Muscle of back (tissue), 13 donors: ENCODE results near the gene DGKD. TPM values are rescaled to one million over a fixed set of nuclear protein-coding genes. Genes with fewer than 3 reads are reported as not detected.

ENCODE experiments used
- DNase-seq, 3 donors: peaks; one replicate each; pipeline versions ENCODE4 v3.0.0 to v3.0.0-alpha.2; 2013
- long read RNA-seq, 9 donors: transcript quantifications; one replicate each; lab custom pipeline, GENCODE V29; 2026
- polyA plus RNA-seq, 10 donors: library from polyadenylated mRNA; unstranded; fragments of 120-200 nt; gene quantifications; one replicate each; pipeline ENCODE4 v1.2.1, GENCODE V29; 2013; ENCODE audit not compliant: insufficient read length in 10 of 10

The DGKD gene, protein sequence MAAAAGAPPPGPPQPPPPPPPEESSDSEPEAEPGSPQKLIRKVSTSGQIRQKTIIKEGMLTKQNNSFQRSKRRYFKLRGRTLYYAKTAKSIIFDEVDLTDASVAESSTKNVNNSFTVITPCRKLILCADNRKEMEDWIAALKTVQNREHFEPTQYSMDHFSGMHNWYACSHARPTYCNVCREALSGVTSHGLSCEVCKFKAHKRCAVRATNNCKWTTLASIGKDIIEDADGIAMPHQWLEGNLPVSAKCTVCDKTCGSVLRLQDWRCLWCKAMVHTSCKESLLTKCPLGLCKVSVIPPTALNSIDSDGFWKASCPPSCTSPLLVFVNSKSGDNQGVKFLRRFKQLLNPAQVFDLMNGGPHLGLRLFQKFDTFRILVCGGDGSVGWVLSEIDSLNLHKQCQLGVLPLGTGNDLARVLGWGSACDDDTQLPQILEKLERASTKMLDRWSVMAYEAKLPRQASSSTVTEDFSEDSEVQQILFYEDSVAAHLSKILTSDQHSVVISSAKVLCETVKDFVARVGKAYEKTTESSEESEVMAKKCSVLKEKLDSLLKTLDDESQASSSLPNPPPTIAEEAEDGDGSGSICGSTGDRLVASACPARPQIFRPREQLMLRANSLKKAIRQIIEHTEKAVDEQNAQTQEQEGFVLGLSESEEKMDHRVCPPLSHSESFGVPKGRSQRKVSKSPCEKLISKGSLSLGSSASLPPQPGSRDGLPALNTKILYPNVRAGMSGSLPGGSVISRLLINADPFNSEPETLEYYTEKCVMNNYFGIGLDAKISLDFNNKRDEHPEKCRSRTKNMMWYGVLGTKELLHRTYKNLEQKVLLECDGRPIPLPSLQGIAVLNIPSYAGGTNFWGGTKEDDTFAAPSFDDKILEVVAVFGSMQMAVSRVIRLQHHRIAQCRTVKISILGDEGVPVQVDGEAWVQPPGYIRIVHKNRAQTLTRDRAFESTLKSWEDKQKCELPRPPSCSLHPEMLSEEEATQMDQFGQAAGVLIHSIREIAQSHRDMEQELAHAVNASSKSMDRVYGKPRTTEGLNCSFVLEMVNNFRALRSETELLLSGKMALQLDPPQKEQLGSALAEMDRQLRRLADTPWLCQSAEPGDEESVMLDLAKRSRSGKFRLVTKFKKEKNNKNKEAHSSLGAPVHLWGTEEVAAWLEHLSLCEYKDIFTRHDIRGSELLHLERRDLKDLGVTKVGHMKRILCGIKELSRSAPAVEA
- polyA plus RNA-seq: 10 to 100 TPM; 19.5 to 35.6 (median 22.8) TPM
- long read RNA-seq, donor 1, partial matches to known transcripts: 13 of 13 reads
- long read RNA-seq, donor 1, other reads (novel, unspliced or antisense): 0 of 13 reads
- long read RNA-seq, donor 2: 0 reads
- long read RNA-seq, donor 3: 0 reads
- long read RNA-seq, donor 4: 0 reads
- long read RNA-seq, donor 5, full-length matches to known transcripts: 3 of 12 reads
- long read RNA-seq, donor 5, partial matches to known transcripts: 9 of 12 reads
- long read RNA-seq, donor 5, other reads (novel, unspliced or antisense): 0 of 12 reads
- long read RNA-seq, donor 6, full-length matches to known transcripts: 1 of 7 reads
- long read RNA-seq, donor 6, partial matches to known transcripts: 6 of 7 reads
- long read RNA-seq, donor 6, other reads (novel, unspliced or antisense): 0 of 7 reads
- long read RNA-seq, donor 7: 0 reads
- long read RNA-seq, donor 8: 0 reads
- long read RNA-seq, donor 9: 0 reads

DNA sequence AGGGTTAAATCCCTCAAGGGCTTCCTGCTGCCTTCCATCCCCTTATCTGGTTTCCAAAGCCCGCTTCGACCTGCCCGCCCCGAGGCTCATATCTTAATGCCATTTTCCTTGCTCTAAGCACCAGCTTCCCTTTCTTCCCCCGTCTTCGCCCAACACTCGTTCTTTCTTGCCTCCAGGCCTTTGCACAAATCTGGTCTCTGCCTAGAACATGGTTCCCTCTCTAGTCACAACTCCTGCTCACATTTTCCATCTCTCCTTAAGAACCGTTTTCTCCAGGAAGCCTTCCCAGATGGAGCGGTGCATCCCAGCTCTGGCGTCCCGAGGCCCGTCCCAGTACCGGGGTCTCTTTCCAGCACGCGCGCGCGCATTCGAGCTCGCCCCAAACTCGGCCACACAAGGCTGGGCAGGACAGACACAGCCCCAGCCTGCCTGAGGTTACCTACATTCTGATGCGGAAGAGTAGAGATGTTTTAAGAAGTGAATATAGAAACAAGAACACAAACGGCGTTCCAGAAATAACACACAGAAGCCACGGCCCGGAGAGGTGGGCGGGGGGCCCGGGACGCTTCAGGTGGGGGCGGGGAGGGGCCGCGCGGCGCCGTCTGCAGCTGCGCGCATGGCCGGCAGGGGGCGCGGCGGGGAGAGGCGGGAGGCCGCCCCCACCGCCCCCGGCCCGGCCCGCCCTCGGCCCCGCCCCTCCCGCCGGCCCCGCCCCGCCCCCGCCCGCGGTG is at the start of gene DGKD:
DGKD (plus strand) TSS at position 726 of the 731 bp plus-strand sequence. CDS start 25 bp downstream, outside the sequence.
- peak; percentile 57 to 87 (median 74) for DNase-seq

DNA sequence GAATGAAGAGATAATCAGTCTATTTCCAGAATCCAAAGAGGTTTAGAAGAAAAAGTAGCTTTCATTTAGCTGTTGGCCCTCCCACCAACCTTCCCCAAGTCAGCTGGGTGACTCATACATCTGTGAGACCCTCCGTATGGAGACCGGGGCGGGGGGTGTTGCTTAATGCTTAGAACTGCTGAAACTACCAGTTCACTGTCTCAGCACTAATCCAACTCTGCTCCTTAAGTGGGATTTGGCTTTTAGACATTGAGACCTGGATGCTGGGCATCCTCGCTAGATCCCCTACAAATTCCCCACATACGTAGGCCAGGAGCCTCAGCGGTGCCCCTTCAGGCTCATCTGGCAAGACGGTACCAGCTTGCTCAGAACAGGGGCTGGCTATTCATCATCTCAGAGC is 46.7 kb upstream of the DGKD start, which contains the start of gene SAG:
SAG (plus strand) TSS at position 252 of the 400 bp plus-strand sequence. CDS start 1,374 bp downstream, outside the sequence.
- no peak for DNase-seq

DNA sequence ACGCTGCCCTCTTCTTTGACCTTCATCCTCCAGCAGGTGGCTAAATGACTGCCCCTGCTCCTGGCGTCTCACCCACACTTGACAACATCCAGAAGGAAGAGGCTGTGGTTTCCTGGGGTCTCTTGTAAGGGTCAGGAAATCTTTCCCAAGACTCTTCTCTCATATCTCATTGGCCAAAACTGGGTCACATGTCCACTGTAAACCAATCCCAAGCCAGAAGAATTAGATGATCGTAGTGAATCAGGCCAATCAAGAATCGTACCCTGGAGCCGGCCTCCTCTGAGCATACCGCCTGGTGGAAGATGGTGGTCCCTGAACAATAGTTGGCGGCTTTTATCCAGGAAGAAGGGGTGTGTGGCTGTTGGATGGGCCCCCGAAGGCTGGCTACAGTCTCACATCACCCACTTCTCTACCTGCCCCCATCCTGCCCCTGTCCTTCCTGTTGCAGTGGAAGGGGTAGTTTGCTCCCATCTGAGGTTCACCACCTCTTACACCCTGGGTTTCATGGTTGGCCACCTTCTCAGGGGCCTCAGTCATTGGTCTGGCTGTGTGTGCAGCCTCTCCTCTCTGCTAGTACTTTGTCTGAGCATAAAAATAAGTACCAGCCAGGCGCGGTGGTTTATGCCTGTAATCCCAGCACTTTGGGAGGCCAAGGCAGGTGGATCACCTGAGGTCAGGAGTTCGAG is 42.9 kb upstream of the DGKD start:
- no peak for DNase-seq

DNA sequence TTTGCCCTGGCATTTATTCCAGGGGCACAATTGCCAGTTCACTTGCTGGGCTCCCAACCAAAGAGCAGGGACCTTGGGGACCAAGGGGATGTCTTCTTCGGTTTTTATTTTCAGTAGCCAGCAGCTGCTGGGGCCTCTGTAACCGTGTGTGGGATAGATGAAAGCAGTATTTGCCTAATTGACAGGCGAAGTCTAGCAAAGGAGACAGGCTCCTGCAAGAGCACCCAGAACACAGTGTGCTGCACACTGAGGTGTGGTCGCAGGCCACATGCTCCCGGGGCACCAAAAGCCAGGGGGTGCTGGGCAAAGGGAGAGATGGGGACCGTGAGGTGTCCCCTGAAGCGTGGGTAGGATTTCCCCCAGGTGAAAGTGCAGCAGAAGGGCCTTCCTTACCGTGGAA is 41.4 kb upstream of the DGKD start:
- DNase-seq: no peak

DNA sequence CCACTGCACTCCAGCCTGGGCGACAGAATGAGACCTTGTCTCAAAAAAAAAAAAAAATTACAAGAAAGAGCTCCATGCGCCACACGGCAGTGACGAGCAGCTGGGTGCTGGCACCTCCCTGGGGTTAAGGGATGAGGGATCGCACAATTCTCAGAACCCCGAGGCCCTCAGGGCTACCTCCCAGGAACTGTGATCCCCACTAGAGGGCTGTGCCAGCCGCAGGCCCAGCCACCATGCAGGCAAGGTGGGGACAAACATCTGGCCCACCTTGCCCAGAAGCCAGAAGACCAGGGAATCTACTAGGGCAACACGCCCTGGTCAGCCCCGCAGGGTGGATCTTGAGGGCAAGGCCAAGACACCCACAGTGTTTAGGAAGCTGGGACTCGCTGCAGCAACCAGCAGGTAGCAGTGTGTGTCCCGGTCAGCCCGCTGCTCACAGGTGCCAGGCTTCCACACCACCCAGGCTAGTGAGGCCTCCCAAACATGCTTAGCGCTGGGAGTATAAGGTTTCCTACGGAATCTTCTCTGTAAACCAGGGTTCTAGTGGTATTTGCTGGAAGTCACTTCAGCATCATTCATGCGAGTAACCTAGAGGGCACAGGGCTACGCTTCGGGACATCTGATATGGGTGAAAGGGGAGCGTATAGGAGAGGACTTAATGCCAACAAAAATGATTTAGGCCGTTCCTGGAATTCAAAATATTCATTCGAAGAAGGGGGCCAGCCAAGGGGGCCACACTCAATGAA is 39.9 kb upstream of the DGKD start:
- DNase-seq: no peak

DNA sequence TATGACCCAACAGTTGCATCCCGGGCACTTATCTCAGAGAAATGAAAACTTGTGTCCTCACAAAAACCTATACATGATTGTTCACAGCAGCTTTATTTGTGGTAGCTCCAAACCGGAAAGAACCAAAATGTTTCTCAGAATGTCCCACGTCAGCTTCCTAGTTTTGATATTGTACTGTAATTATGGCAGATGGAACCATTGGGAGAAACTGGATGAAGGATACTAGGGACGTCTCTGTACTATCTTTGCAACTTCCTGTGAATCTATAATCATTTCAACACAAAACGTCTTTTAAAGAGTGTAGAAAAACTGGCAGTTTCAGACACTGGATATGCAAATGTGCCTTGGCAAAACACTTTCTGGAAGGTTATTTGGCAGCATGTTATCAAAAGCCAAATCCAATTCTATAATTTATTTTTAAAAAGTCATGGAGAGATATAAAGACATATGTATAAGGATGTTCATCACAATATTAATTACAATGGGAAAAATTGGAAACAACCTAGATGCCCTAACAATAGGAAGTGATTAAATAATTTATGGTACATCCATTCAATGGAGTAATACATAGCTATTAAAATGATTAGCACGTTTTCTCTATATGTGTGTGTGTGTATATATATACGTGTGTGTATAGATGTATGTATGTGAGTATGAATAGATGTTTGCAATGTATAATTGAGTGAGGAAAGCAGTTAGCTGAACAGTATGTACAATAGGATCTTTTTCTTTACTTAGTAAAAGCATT is 36.9 kb upstream of the DGKD start:
- no peak for DNase-seq

DNA sequence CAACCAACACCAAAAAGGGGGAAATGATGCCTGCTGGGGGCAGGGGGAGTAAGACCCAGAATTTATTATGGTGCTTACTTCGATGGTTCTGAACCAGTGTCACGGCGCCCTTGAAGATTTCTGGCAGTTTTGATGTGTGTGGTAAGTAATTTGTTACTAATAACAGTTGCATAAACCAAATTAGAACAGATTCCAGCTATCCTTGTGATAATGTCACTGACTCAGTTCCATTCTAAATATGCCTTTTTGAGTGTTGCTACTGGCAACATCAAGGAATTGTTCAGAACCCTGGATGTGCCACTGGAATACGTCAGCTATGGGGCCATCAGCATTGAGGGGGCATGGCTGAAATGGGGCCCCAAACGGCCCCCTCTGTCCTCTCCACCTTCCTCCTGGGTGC is 35.0 kb upstream of the DGKD start:
- DNase-seq: no peak

DNA sequence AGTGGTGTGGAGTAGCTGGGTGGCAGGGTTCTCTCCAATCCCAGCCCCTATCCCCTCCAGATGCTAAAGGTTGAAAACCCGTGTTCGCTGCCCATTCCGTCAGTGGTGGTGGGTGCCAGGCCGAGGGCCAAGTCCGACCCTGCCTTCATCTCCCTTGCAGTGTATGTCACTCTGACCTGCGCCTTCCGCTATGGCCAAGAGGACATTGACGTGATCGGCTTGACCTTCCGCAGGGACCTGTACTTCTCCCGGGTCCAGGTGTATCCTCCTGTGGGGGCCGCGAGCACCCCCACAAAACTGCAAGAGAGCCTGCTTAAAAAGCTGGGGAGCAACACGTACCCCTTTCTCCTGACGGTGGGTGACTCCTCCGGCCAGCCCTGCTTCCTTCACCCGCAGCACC is 33.8 kb upstream of the DGKD start:
- no peak for DNase-seq

DNA sequence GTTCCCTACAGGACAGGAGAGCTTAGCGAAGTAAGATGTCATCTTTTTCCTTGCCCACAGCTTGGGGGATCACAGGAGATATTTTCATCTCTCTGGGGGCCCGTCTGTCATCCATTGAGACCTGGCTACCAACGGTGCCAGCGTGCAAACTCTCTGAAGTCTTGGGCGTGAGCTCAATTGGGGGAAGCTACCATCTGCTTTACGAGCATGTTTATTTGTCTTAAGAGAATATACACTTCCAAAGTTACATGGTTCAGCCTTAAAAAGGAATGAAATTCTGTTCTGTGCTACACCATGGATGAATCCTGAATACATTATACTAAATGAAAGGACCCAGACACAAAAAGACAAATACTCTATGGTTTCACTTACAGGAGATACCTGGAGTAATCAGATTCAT is 33.1 kb upstream of the DGKD start:
- DNase-seq: no peak

DNA sequence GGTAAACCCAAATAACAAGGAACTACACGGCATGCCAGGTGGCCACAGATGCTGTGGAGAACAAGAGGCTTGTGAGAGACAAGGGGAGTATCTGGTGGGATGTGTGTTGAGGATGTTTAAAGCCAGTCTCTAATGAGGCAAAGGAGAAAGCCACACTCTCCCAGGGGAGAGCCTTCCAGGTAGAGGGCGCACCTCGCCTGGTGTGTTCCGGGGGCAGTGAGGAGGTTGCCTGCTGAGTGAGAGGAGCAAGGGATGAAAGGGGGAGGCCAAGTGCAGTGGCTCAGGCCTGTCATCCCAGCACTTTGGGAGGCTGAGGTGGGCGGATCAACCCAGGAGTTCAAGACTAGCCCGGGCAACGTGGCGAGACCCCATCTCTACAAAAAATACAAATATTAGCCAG is 30.4 kb upstream of the DGKD start:
- DNase-seq: no peak

DNA sequence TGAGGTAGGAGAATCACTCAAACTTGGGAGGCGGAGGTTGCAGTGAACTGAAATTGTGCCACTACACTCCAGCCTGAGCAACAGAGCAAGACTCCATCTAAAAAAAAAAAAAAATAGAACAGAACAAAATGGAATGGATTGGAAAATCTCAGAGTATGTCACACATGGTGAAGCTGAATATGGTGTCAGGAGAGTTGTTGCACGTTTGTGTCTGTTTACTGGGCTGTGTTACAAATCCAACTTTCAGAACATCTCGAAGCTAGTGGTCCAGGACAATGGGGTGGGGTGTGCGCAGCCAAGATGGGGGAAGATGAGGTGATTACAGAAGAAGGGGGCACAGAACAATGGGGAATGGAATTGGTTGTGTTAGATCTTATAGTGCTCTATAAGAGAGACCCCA is 29.0 kb upstream of the DGKD start:
- DNase-seq: no peak

DNA sequence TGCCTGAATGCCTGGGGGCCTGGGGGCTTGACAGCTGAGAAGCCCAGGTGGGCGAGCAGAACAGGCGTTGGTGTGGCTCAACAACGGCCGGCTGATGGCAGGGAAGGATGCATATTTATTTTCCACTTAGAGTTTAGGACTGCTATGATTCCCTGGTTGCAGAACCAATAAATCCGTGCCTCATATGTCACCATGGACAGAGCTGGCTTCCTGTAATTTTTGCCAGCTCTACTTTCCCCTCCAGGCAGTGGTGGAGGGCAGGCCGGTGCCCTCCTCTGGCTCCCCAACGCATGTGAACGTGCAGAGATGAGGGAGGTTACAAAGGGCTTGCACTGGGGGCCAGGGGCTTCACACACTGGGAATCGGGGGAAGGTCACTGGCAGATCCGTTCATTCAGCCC is 28.5 kb upstream of the DGKD start:
- no peak for DNase-seq

DNA sequence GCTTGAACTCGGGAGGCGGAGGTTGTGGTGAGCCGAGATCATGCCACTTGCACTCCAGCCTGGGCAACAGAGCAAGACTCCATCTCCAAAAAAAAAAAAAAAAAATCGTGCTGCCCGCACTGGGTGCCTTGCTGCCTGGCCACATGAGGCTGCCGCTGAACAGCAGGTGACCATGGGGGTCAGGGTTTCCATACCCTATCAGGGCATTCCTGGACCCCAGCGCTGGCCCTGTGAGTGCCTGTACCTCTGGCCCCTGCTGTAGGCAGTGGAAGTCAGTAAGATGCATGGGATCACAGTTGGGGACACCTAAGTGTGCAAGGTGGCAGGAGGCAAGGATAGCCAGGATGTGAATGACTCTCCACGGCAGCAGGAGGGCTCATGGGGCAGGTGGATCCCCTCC is 27.8 kb upstream of the DGKD start:
- DNase-seq: no peak

DNA sequence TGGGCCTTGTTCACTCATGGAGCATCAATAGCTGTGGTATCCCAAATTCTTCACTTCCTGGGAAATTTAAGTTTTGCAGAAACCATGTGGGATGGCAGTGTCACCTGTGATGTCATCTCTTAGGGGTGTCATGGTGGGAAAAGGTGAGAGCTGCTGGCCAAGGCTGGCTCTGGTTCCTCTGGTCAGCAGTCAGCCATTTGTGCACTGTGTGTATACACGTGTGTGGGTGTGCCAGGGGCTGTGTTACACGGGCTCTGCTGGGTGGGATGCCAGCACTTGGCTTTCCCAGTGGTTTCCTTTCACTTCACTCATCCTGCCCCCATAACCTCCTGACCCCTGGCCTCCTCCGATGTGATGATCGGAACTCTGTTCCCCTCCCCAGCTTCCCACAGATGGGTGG is 25.4 kb upstream of the DGKD start:
- DNase-seq: no peak

DNA sequence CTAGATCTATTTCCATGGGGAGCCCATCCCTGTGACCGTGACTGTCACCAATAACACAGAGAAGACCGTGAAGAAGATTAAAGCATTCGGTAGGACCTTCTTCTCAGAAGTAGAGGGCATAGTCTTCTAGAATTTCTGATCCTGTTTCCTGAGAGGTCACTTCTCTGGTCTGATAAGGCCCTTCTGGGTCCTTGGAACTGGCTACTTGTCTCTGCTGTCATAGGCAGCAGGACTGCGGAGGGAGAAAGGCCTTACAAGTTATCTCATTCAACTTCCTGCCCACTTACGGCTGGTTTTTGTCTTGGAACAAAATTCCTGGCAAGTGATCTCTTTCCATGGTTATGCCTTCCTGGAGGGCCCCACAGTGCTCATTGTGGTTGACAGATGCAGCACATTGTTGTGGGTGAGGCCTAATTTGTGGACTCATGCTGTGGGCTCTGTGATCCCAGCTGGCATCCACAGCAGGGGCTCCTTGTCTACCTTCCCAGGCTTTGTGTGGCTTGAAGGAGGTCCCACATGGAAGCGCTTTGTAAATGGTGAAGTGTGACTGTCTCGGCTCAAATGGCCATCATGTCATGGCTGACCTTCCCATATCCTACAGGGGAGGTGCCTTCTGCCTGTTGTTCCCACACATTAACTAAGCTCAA is 24.7 kb upstream of the DGKD start:
- no peak for DNase-seq

DNA sequence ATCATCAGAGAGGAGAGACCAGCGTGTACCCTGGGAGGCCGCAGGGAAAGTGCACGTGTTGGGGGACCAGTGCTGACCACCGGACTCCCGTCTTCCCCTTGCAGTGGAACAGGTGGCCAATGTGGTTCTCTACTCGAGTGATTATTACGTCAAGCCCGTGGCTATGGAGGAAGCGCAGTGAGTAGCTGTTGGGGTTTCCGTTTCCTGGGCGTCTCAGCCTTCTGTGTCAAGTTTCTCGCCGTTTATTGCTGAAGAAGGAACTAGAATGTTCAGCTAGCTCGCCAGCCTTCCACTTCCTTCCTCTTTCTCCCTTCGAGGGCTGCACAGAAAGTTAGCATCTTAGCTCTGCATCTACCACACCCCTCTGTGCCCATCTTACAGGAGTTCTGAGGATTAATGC is 22.8 kb upstream of the DGKD start:
- DNase-seq: peak in 2 of 3 donors; percentile 48 to 60

DNA sequence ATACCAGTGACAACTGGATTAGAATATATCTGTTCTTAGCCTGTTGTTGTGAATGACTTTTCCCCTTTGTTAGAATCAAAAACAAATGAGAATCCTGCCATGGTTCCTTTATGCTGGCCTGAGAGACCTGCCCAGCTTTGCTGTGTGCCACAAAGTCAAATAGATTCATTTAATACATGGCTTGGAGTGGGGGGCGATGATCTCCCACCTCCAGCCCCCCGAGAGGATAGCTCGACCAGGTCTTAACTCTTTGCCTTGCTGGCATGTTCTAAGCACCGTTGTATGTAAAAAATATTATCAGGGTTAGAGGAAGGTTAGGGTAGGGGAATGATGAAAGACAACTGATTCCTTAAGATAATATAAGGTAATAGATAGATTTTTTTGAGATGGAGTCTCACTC is 22.2 kb upstream of the DGKD start:
- DNase-seq: no peak

DNA sequence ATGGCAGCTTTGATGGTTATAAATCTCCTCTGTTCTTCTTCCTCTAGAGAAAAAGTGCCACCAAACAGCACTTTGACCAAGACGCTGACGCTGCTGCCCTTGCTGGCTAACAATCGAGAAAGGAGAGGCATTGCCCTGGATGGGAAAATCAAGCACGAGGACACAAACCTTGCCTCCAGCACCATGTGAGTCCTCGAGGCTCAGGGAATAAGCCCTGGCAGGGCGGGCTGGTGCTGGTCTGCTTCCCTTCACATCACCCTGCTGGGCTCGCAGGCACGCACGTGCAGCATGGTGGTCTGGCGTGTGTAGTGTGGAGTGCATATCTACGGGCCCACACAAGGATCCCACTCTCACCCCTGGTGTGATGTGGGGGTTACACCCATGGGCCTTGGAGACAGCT is 19.4 kb upstream of the DGKD start:
- DNase-seq: no peak
